ENCODE measurements around the gene TTBK1.

TTBK1 gene

GRCh38 chr6:43293698-43294097 is 50.4 kb downstream of the TTBK1 start:
- Histone ChIP-seq H4K20me1 (ENCODE audit: insufficient read depth) (no peaks in the 10 kb centered on the region), H3K4me1 (ENCODE audit: low read depth, poor library complexity, severe bottlenecking) (no peaks in the 10 kb centered on the region), H2AFZ (ENCODE audit: low read depth) (no peak overlapping the region), H3K79me2 (ENCODE audit: insufficient read depth, low read depth) (no peaks in the 10 kb centered on the region), H3K4me2 (no peak overlapping the region), H3K27ac (no peak overlapping the region), H3K36me3 (ENCODE audit: insufficient read depth) (no peaks in the 10 kb centered on the region), H3K9ac (no peak overlapping the region), H3K4me3 (IDR thresholded peaks at IDR 0.05; ENCODE audit: insufficient read depth, low read depth, low read length) (no peak overlapping the region), H3K27me3 (ENCODE audit: insufficient read depth, low read depth) (no peaks in the 10 kb centered on the region)
- TF ChIP-seq CTCF (conservative IDR thresholded peaks at IDR 0.05; ENCODE audit: low read depth, low read length) = no peak

GRCh38 chr6:43294536-43294935 is 51.3 kb downstream of the TTBK1 start:
- Histone ChIP-seq H3K36me3 (ENCODE audit: insufficient read depth) (no peaks in the 10 kb centered on the region), H3K4me2 (no peak overlapping the region), H3K79me2 (ENCODE audit: insufficient read depth, low read depth) (no peaks in the 10 kb centered on the region), H3K27me3 (ENCODE audit: insufficient read depth, low read depth) (no peaks in the 10 kb centered on the region), H3K4me3 (IDR thresholded peaks at IDR 0.05; ENCODE audit: insufficient read depth, low read depth, low read length) (no peak overlapping the region), H2AFZ (ENCODE audit: low read depth) (no peak overlapping the region), H3K9ac (no peak overlapping the region), H3K27ac (no peak overlapping the region), H4K20me1 (ENCODE audit: insufficient read depth) (no peaks in the 10 kb centered on the region), H3K4me1 (ENCODE audit: low read depth, poor library complexity, severe bottlenecking) (no peaks in the 10 kb centered on the region)
- no peak for TF ChIP-seq CTCF (conservative IDR thresholded peaks at IDR 0.05; ENCODE audit: low read depth, low read length)

GRCh38 chr6:43295456-43295855 is 52.2 kb downstream of the TTBK1 start:
- Histone ChIP-seq H3K36me3 (ENCODE audit: insufficient read depth) (no peaks in the 10 kb centered on the region), H3K27me3 (ENCODE audit: insufficient read depth, low read depth) (no peaks in the 10 kb centered on the region), H3K4me1 (ENCODE audit: low read depth, poor library complexity, severe bottlenecking) (no peaks in the 10 kb centered on the region), H3K27ac (no peak overlapping the region), H2AFZ (ENCODE audit: low read depth) (no peak overlapping the region), H3K4me3 (IDR thresholded peaks at IDR 0.05; ENCODE audit: insufficient read depth, low read depth, low read length) (no peak overlapping the region), H3K9ac (no peak overlapping the region), H3K4me2 (no peak overlapping the region), H3K79me2 (ENCODE audit: insufficient read depth, low read depth) (no peaks in the 10 kb centered on the region), H4K20me1 (ENCODE audit: insufficient read depth) (no peaks in the 10 kb centered on the region)
- no peak for TF ChIP-seq CTCF (conservative IDR thresholded peaks at IDR 0.05; ENCODE audit: low read depth, low read length)

- no peak for TF ChIP-seq CTCF (conservative IDR thresholded peaks at IDR 0.05; ENCODE audit: low read depth, low read length)
- H3K4me3 ChIP-seq (IDR thresholded peaks at IDR 0.05; ENCODE audit: insufficient read depth, low read depth, low read length) = no peak overlapping the region
- no peak overlapping the region for H2AFZ ChIP-seq (ENCODE audit: low read depth)
- no peaks in the 10 kb centered on the region for H3K27me3 ChIP-seq (ENCODE audit: insufficient read depth, low read depth)
- H3K36me3 ChIP-seq (ENCODE audit: insufficient read depth) = no peaks in the 10 kb centered on the region
- H3K4me1 ChIP-seq (ENCODE audit: low read depth, poor library complexity, severe bottlenecking) = no peaks in the 10 kb centered on the region
- no peaks in the 10 kb centered on the region for H4K20me1 ChIP-seq (ENCODE audit: insufficient read depth)
- no peak overlapping the region for H3K27ac ChIP-seq
- no peak overlapping the region for H3K4me2 ChIP-seq
- H3K79me2 ChIP-seq (ENCODE audit: insufficient read depth, low read depth) = no peaks in the 10 kb centered on the region
- no peak overlapping the region for H3K9ac ChIP-seq
Measured at GRCh38 chr6:43296780-43297497, 53.7 kb downstream of the TTBK1 start.
